ENCODE results near the gene YLPM1. TPM values are rescaled to one million over a fixed set of nuclear protein-coding genes. Genes with fewer than 3 reads are reported as not detected.

YLPM1 gene
- polyA plus RNA-seq, 2 donors: 10.4 to 13.0 TPM

DNA sequence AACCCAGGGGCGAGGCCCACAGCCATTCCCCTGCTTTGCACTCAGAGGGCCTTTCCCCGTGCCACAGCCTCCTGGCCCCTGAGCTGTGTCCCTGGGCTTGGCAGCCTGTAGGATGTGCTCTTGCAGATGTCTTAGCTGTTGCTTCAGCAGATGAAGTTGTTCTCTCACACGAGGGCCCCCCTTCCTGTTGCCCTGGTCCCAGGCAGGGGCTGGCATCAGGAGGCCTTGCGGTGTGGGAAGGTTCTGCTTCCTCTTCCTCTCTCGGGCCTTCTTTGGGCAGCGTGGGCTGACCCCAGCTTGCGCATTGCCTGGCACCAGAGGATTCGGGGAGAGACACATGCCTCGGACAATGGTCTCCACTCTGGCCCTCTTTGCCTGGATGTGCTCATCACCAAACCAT, 100.2 kb downstream of the YLPM1 start:
- H3K4me3 ChIP-seq (ENCODE audit: low read depth in 1 of 2, low read length in 2 of 2): no peak overlapping the region
- 78 to 83% methylated on average over 9 of the region's 9 CpGs for WGBS, 2 donors
- H3K27ac ChIP-seq (ENCODE audit: low read depth in 2 of 2, low read length in 1 of 2): no peak overlapping the region
- H3K27me3 ChIP-seq (ENCODE audit: control insufficient read depth in 1 of 2, insufficient read depth in 2 of 2, low read length in 2 of 2): no peaks in the 10 kb centered on the region
- H3K4me1 ChIP-seq (ENCODE audit: control insufficient read depth in 2 of 2, insufficient read depth in 2 of 2, low read length in 1 of 2): no peaks in the 10 kb centered on the region
- H3K36me3 ChIP-seq (ENCODE audit: control insufficient read depth in 2 of 2, insufficient read depth in 2 of 2, low read length in 1 of 2): no peaks in the 10 kb centered on the region
- H3K9me3 ChIP-seq (ENCODE audit: control insufficient read depth in 2 of 2, insufficient read depth in 1 of 2, low read depth in 1 of 2, low read length in 1 of 2): no peaks in the 10 kb centered on the region

DNA sequence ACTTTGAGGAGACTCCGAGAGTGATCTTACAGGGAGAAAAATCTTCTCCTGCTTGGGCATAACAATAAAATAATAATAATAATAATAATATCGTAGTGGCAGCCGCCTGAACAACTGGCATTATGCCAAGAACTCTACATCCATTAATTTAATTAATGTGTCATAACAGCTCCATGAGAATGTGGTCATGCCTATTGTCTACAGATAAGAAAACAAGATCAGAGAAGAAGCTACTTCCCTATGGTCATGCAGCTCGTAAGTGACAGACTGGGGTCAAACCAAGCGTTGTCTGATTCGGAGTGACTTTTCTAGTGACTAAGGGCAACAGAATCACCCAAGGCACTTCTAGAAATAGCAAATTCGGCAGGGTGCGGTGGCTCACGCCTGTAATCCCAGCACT, 101.1 kb downstream of the YLPM1 start:
- Histone ChIP-seq H3K36me3 (ENCODE audit: control insufficient read depth in 2 of 2, insufficient read depth in 2 of 2, low read length in 1 of 2) (no peaks in the 10 kb centered on the region), H3K9me3 (ENCODE audit: control insufficient read depth in 2 of 2, insufficient read depth in 1 of 2, low read depth in 1 of 2, low read length in 1 of 2) (no peaks in the 10 kb centered on the region), H3K4me1 (ENCODE audit: control insufficient read depth in 2 of 2, insufficient read depth in 2 of 2, low read length in 1 of 2) (no peaks in the 10 kb centered on the region), H3K27me3 (ENCODE audit: control insufficient read depth in 1 of 2, insufficient read depth in 2 of 2, low read length in 2 of 2) (no peaks in the 10 kb centered on the region), H3K27ac (ENCODE audit: low read depth in 2 of 2, low read length in 1 of 2) (no peak overlapping the region), H3K4me3 (ENCODE audit: low read depth in 1 of 2, low read length in 2 of 2) (no peak overlapping the region)
- 82 to 84% methylated on average over 9 of the region's 9 CpGs for WGBS, 2 donors

- no peak overlapping the region for H3K4me3 ChIP-seq (ENCODE audit: low read depth in 1 of 2, low read length in 2 of 2)
- no peaks in the 10 kb centered on the region for H3K36me3 ChIP-seq (ENCODE audit: control insufficient read depth in 2 of 2, insufficient read depth in 2 of 2, low read length in 1 of 2)
- H3K9me3 ChIP-seq (ENCODE audit: control insufficient read depth in 2 of 2, insufficient read depth in 1 of 2, low read depth in 1 of 2, low read length in 1 of 2): no peaks in the 10 kb centered on the region
- no peaks in the 10 kb centered on the region for H3K27me3 ChIP-seq (ENCODE audit: control insufficient read depth in 1 of 2, insufficient read depth in 2 of 2, low read length in 2 of 2)
- 88 to 92% methylated on average over 5 of the region's 5 CpGs for WGBS, 2 donors
- H3K4me1 ChIP-seq (ENCODE audit: control insufficient read depth in 2 of 2, insufficient read depth in 2 of 2, low read length in 1 of 2): no peaks in the 10 kb centered on the region
- no peak overlapping the region for H3K27ac ChIP-seq (ENCODE audit: low read depth in 2 of 2, low read length in 1 of 2)
These were observed 102.0 kb downstream of the YLPM1 start for GRCh38 chr14:74865156-74865555.

DNA sequence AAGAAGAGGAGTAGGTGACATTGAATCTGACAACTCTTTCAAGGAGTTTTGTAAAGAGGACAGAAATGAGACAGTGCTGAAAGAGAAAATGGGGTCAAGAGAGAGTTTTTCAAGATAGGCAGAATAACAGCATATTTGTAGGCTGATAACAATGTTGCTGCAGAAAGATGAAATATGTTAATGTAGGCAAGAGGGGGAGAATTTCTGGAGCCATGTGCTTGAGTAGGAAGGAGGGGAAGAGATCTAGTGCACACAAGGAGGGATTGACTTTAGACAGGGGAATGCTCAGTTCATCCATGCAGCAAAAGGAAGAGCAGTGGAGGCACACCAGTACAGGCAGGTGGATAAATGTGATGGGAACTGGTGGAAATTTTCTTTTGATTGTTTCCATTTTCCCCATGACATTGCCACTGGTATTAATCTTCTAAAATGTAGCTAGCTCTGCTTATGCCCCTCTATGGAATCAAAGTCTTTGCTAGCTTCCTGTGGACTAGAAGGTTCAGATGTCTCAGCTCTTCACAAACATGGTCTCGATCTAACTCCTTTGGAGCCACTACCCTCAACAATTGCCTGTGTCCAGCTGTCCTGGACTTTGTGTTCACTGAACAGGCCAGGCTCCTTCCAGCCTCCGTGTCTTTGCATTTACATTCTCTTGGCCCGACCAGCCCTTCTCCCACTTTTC, 103.7 kb downstream of the YLPM1 start:
- Histone ChIP-seq H3K27me3 (ENCODE audit: control insufficient read depth in 1 of 2, insufficient read depth in 2 of 2, low read length in 2 of 2) (no peaks in the 10 kb centered on the region), H3K27ac (ENCODE audit: low read depth in 2 of 2, low read length in 1 of 2) (no peak overlapping the region), H3K9me3 (ENCODE audit: control insufficient read depth in 2 of 2, insufficient read depth in 1 of 2, low read depth in 1 of 2, low read length in 1 of 2) (no peaks in the 10 kb centered on the region), H3K4me1 (ENCODE audit: control insufficient read depth in 2 of 2, insufficient read depth in 2 of 2, low read length in 1 of 2) (no peaks in the 10 kb centered on the region), H3K36me3 (ENCODE audit: control insufficient read depth in 2 of 2, insufficient read depth in 2 of 2, low read length in 1 of 2) (no peaks in the 10 kb centered on the region), H3K4me3 (ENCODE audit: low read depth in 1 of 2, low read length in 2 of 2) (no peak overlapping the region)
- WGBS, 2 donors: 72 to 80% methylated on average over 3 of the region's 3 CpGs

- no peak overlapping the region for H3K27ac ChIP-seq (ENCODE audit: low read depth in 2 of 2, low read length in 1 of 2)
- no peaks in the 10 kb centered on the region for H3K27me3 ChIP-seq (ENCODE audit: control insufficient read depth in 1 of 2, insufficient read depth in 2 of 2, low read length in 2 of 2)
- H3K4me1 ChIP-seq (ENCODE audit: control insufficient read depth in 2 of 2, insufficient read depth in 2 of 2, low read length in 1 of 2): no peaks in the 10 kb centered on the region
- no peaks in the 10 kb centered on the region for H3K36me3 ChIP-seq (ENCODE audit: control insufficient read depth in 2 of 2, insufficient read depth in 2 of 2, low read length in 1 of 2)
- WGBS, 2 donors: 37 to 46% methylated on average over 5 of the region's 5 CpGs
- H3K4me3 ChIP-seq (ENCODE audit: low read depth in 1 of 2, low read length in 2 of 2): no peak overlapping the region
- H3K9me3 ChIP-seq (ENCODE audit: control insufficient read depth in 2 of 2, insufficient read depth in 1 of 2, low read depth in 1 of 2, low read length in 1 of 2): no peaks in the 10 kb centered on the region
These were observed 104.6 kb downstream of the YLPM1 start for GRCh38 chr14:74867673-74868072.

- Histone ChIP-seq H3K36me3 (ENCODE audit: control insufficient read depth in 2 of 2, insufficient read depth in 2 of 2, low read length in 1 of 2) (no peaks in the 10 kb centered on the region), H3K9me3 (ENCODE audit: control insufficient read depth in 2 of 2, insufficient read depth in 1 of 2, low read depth in 1 of 2, low read length in 1 of 2) (no peaks in the 10 kb centered on the region), H3K27me3 (ENCODE audit: control insufficient read depth in 1 of 2, insufficient read depth in 2 of 2, low read length in 2 of 2) (no peaks in the 10 kb centered on the region), H3K4me3 (ENCODE audit: low read depth in 1 of 2, low read length in 2 of 2) (no peak overlapping the region), H3K4me1 (ENCODE audit: control insufficient read depth in 2 of 2, insufficient read depth in 2 of 2, low read length in 1 of 2) (no peaks in the 10 kb centered on the region), H3K27ac (ENCODE audit: low read depth in 2 of 2, low read length in 1 of 2) (no peak overlapping the region)
- WGBS, 2 donors: 92 to 93% methylated on average over 8 of the region's 8 CpGs
These were observed 105.6 kb downstream of the YLPM1 start for GRCh38 chr14:74868739-74869138.

GRCh38 chr14:74871819-74872218, 108.7 kb downstream of the YLPM1 start:
- Histone ChIP-seq H3K4me1 (ENCODE audit: control insufficient read depth in 2 of 2, insufficient read depth in 2 of 2, low read length in 1 of 2) (no peaks in the 10 kb centered on the region), H3K27me3 (ENCODE audit: control insufficient read depth in 1 of 2, insufficient read depth in 2 of 2, low read length in 2 of 2) (no peaks in the 10 kb centered on the region), H3K27ac (ENCODE audit: low read depth in 2 of 2, low read length in 1 of 2) (no peak overlapping the region), H3K4me3 (ENCODE audit: low read depth in 1 of 2, low read length in 2 of 2) (no peak overlapping the region), H3K9me3 (ENCODE audit: control insufficient read depth in 2 of 2, insufficient read depth in 1 of 2, low read depth in 1 of 2, low read length in 1 of 2) (no peaks in the 10 kb centered on the region), H3K36me3 (ENCODE audit: control insufficient read depth in 2 of 2, insufficient read depth in 2 of 2, low read length in 1 of 2) (no peaks in the 10 kb centered on the region)
- WGBS, 2 donors: 86 to 88% methylated on average over 4 of the region's 4 CpGs

DNA sequence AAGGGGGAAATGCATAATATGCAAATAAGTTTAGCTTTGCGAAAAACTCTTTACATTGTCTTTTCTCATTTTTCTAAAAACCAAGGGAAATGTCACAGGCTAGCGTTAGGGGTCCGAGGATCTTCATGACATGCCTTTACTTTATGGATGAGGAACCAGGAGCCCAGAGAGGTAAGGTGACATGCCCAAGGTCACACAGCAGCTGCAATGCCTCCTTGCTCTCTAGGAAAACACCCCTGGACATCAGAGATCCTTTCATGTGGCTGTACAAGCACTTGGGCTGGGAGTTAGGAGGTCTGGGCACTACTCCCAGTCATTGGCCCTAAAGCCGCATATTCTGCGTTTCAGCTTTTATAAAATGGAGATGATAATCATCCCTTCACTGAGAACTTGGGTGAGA, 112.1 kb downstream of the YLPM1 start:
- H3K9me3 ChIP-seq (ENCODE audit: control insufficient read depth in 2 of 2, insufficient read depth in 1 of 2, low read depth in 1 of 2, low read length in 1 of 2): no peaks in the 10 kb centered on the region
- WGBS, 2 donors: 92 to 93% methylated on average over 5 of the region's 5 CpGs
- no peak overlapping the region for H3K27ac ChIP-seq (ENCODE audit: low read depth in 2 of 2, low read length in 1 of 2)
- H3K4me1 ChIP-seq (ENCODE audit: control insufficient read depth in 2 of 2, insufficient read depth in 2 of 2, low read length in 1 of 2): no peaks in the 10 kb centered on the region
- no peaks in the 10 kb centered on the region for H3K36me3 ChIP-seq (ENCODE audit: control insufficient read depth in 2 of 2, insufficient read depth in 2 of 2, low read length in 1 of 2)
- H3K27me3 ChIP-seq (ENCODE audit: control insufficient read depth in 1 of 2, insufficient read depth in 2 of 2, low read length in 2 of 2): no peaks in the 10 kb centered on the region
- no peak overlapping the region for H3K4me3 ChIP-seq (ENCODE audit: low read depth in 1 of 2, low read length in 2 of 2)

GRCh38 chr14:74875941-74876913, 113.1 kb downstream of the YLPM1 start, which contains the start of gene PROX2:
Gene PROX2, minus strand, starts transcription at chr14:74876145. Its CDS starts 12,311 bp downstream, at chr14:74863834.
- Histone ChIP-seq H3K4me3 (ENCODE audit: low read depth in 1 of 2, low read length in 2 of 2) (no peak within 1 kb of the TSS), H3K27me3 (ENCODE audit: control insufficient read depth in 1 of 2, insufficient read depth in 2 of 2, low read length in 2 of 2) (no peaks in the 10 kb centered on the region), H3K27ac (ENCODE audit: low read depth in 2 of 2, low read length in 1 of 2) (no peak within 1 kb of the TSS), H3K9me3 (ENCODE audit: control insufficient read depth in 2 of 2, insufficient read depth in 1 of 2, low read depth in 1 of 2, low read length in 1 of 2) (no peaks in the 10 kb centered on the region), H3K36me3 (ENCODE audit: control insufficient read depth in 2 of 2, insufficient read depth in 2 of 2, low read length in 1 of 2) (no peaks in the 10 kb centered on the region), H3K4me1 (ENCODE audit: control insufficient read depth in 2 of 2, insufficient read depth in 2 of 2, low read length in 1 of 2) (no peaks in the 10 kb centered on the region)
- 64 to 65% methylated on average over 13 of the region's 13 CpGs for WGBS, 2 donors
